AG09319 (cell line): ENCODE measurements around the gene HINT2.

Source experiments
- DNase-seq: peaks from one replicate; pipeline ENCODE4 v3.0.0-alpha.2; 2010; ENCODE audit warnings: low read depth; ENCODE audit errors: extremely low read depth
- TF ChIP-seq, protein P1 (sequence below): IDR thresholded peaks from 2 replicates; pipeline ENCODE4 v1.5.1; 2011; ENCODE audit warnings: low read depth, mild to moderate bottlenecking, inconsistent platforms, low read length, moderate library complexity

Gene HINT2

DNA sequence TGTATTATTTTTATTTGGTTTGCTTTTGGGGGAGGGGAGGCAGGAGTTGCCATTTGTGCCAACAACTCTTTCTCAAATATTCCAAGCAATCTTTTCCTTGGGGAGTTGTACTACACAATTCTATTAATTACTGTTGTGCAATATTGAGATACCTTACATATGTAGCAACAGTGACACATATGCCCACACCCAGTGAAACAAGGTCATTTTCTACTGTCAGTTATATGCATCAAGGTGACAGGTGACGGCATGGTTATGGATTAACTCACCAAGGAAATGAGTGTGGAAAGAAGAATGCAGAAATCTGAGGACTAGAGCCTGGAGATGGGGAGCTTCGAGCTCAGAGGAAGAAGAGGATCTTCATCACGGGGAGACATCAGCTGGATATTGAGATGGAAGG lies 42.9 kb downstream of the HINT2 start:
- TF ChIP-seq, protein P1, sequence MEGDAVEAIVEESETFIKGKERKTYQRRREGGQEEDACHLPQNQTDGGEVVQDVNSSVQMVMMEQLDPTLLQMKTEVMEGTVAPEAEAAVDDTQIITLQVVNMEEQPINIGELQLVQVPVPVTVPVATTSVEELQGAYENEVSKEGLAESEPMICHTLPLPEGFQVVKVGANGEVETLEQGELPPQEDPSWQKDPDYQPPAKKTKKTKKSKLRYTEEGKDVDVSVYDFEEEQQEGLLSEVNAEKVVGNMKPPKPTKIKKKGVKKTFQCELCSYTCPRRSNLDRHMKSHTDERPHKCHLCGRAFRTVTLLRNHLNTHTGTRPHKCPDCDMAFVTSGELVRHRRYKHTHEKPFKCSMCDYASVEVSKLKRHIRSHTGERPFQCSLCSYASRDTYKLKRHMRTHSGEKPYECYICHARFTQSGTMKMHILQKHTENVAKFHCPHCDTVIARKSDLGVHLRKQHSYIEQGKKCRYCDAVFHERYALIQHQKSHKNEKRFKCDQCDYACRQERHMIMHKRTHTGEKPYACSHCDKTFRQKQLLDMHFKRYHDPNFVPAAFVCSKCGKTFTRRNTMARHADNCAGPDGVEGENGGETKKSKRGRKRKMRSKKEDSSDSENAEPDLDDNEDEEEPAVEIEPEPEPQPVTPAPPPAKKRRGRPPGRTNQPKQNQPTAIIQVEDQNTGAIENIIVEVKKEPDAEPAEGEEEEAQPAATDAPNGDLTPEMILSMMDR: no peak
- no peak for DNase-seq

DNA sequence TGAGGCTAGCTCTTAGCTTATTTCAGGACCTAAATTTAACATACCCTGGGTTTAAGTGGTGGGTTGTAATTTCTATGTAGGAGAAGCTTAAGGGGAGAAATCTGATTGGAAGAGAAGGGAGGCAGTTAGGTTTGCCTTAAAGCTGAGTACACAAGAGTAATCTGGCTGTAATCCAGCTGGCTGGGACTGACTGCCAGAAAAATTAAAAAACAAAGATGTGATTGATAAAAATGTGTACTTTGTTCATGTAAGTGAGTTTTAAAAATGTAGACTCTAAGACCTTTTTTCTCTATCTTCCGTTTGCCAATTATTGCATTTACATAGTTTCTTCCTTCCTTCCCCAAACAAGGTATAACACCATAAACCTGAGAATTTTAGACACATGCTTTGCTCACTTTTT lies 43.3 kb downstream of the HINT2 start:
- DNase-seq: no peak
- TF ChIP-seq, protein P1: no peak

GRCh38 chr9:35771075-35771433 lies 43.8 kb downstream of the HINT2 start:
- TF ChIP-seq, protein P1: no peak
- no peak for DNase-seq

GRCh38 chr9:35769763-35770162 lies 45.1 kb downstream of the HINT2 start:
- TF ChIP-seq, protein P1: no peak

DNA sequence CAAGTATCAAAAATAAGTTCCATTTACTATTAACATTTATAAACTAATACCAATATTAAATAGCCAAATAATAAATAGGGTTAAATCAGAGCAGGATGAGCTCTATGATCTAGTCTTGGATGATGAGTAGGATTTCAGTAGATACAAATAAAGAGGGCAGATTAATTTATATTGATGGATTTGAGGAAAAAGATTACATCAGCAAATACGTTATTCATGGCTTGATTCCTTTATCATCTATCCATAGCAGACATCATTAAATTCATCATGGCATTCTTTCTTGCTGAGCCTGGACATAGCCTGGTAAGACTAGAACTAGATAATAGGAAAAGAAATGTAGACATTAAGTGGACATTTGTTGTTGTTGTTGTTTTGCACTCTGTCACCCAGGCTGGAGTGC lies 47.4 kb downstream of the HINT2 start:
- DNase-seq: no peak

More at GRCh38 chr9:35769763-35770162, 45.1 kb downstream of the HINT2 start:
- DNase-seq: no peak

DNA sequence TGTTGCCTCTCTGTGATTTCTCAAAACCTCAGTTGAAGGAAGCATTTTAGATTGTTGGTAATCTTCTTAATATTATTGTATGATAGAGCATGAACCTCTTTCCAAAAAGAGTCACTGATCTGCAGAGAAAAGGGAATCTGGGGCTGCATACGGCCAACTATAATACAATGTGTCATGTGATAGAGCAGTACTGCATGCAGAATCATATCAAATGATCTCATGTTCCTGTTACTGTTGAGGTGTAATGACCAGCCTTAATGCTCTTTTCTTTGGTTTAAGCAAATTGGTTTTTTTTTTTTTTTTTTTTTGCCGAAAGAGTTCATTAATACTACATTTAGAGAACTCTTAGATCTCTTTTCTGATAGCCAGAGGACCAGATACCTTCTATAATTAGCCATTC lies 47.8 kb downstream of the HINT2 start:
- TF ChIP-seq, protein P1: no peak
- DNase-seq: no peak

More for the DNA sequence above, 47.4 kb downstream of the HINT2 start:
- TF ChIP-seq, protein P1: no peak

DNA sequence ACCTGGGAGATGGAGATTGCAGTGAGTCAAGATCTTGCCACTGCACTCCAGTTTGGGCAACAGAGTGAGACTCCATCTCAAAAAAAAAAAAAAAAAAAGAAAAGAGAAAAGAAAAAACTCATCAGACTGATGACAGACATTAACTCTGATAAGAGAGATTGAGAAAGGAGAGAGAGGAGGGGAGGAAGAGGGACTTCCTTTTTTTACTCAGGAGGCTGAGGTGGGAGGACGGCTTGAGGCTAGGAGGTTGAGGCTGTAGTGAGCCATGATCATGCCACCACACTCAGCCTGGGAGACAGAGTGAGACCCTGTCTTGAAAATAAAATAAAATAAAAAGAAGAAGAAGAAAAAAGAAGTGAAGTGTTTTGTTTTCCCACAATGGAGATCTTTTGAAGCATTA lies 51.0 kb downstream of the HINT2 start:
- no peak for DNase-seq
- TF ChIP-seq, protein P1: no peak
